Liver (tissue), 9 donors: ENCODE data around the gene UFC1. TPM values are rescaled to one million over a fixed set of nuclear protein-coding genes. Genes with fewer than 3 reads are reported as not detected.

Experiments
- DNase-seq: peaks from one replicate; pipeline ENCODE4 v3.0.0-alpha.2; 2017; ENCODE audit warnings: low spot score
- H3K27ac ChIP-seq, 2 donors: one replicate each; pipeline ENCODE4 v1.7.0; 2013; ENCODE audit warnings: inconsistent platforms in 2 of 2, low read length in 2 of 2, control low read depth in 1 of 2, low read depth in 1 of 2, mild to moderate bottlenecking in 1 of 2
- H3K27me3 ChIP-seq, 4 donors: one replicate each; pipeline versions ENCODE4 v1.6.1 to v1.7.0; 2013; ENCODE audit warnings: low read length in 3 of 4, inconsistent platforms in 1 of 4, mild to moderate bottlenecking in 1 of 4, moderate library complexity in 1 of 4; ENCODE audit not compliant: control insufficient read depth in 4 of 4, insufficient read depth in 4 of 4
- H3K36me3 ChIP-seq, 4 donors: one replicate each; pipeline versions ENCODE4 v1.6.1 to v1.7.0; 2013; ENCODE audit warnings: low read length in 3 of 4, mild to moderate bottlenecking in 3 of 4, low read depth in 1 of 4, moderate library complexity in 1 of 4; ENCODE audit not compliant: control insufficient read depth in 4 of 4, insufficient read depth in 3 of 4
- H3K4me1 ChIP-seq, 4 donors: one replicate each; pipeline versions ENCODE4 v1.6.1 to v1.7.0; 2013; ENCODE audit warnings: low read length in 3 of 4, mild to moderate bottlenecking in 3 of 4, moderate library complexity in 1 of 4; ENCODE audit not compliant: control insufficient read depth in 4 of 4, insufficient read depth in 4 of 4
- H3K4me3 ChIP-seq, 3 donors: one replicate each; pipeline versions ENCODE4 v1.6.1 to v1.7.0; 2013; ENCODE audit warnings: low read length in 3 of 3, control low read depth in 1 of 3, low read depth in 1 of 3, mild to moderate bottlenecking in 1 of 3
- H3K9ac ChIP-seq, 2 donors: one replicate each; pipeline ENCODE4 v1.7.0; 2013; ENCODE audit warnings: low read length in 2 of 2, mild to moderate bottlenecking in 2 of 2, moderate library complexity in 2 of 2, control low read depth in 1 of 2, low read depth in 1 of 2
- H3K9me3 ChIP-seq, 4 donors: one replicate each; pipeline versions ENCODE4 v1.6.1 to v1.7.0; 2013; ENCODE audit warnings: low read length in 3 of 4; ENCODE audit not compliant: control insufficient read depth in 4 of 4
- FOXA1 ChIP-seq: IDR thresholded peaks from 2 replicates; pipeline ENCODE4 v1.6.1; 2016; ENCODE audit warnings: antibody characterized with exemption
- FOXA2 ChIP-seq: IDR thresholded peaks from 2 replicates; pipeline ENCODE4 v1.6.1; 2016; ENCODE audit warnings: antibody characterized with exemption
- GABPA ChIP-seq, 2 donors: IDR thresholded peaks in 1 of 2; conservative IDR thresholded peaks in 1 of 2; 2 replicates each; pipeline ENCODE4 v1.6.1; 2016; ENCODE audit warnings: antibody characterized with exemption in 2 of 2, mild to moderate bottlenecking in 1 of 2, moderate library complexity in 1 of 2
- HNF4A ChIP-seq, 2 donors: conservative IDR thresholded peaks; 2 replicates each; pipeline ENCODE4 v1.6.1; 2016; ENCODE audit warnings: antibody characterized with exemption in 2 of 2, mild to moderate bottlenecking in 2 of 2
- JUND ChIP-seq, 2 donors: IDR thresholded peaks; 2 replicates each; pipeline ENCODE4 v1.6.1; 2016; ENCODE audit warnings: antibody characterized with exemption in 2 of 2
- MAX ChIP-seq: IDR thresholded peaks from 2 replicates; pipeline ENCODE4 v1.6.1; 2016; ENCODE audit warnings: antibody characterized with exemption
- NR2F2 ChIP-seq: IDR thresholded peaks from 2 replicates; pipeline ENCODE4 v1.6.1; 2016; ENCODE audit warnings: antibody characterized with exemption
- RAD21 ChIP-seq, 2 donors: IDR thresholded peaks; 2 replicates each; pipeline ENCODE4 v1.6.1; 2016; ENCODE audit warnings: antibody characterized with exemption in 2 of 2, mild to moderate bottlenecking in 2 of 2
- RXRA ChIP-seq, 2 donors: IDR thresholded peaks; 2 replicates each; pipeline ENCODE4 v1.6.1; 2017 to 2018; ENCODE audit warnings: antibody characterized with exemption in 2 of 2, mild to moderate bottlenecking in 1 of 2
- SP1 ChIP-seq: IDR thresholded peaks from 2 replicates; pipeline ENCODE4 v1.6.1; 2018; ENCODE audit warnings: antibody characterized with exemption, mild to moderate bottlenecking
- TAF1 ChIP-seq: conservative IDR thresholded peaks from 2 replicates; pipeline ENCODE4 v1.6.1; 2016; ENCODE audit warnings: antibody characterized with exemption, mild to moderate bottlenecking
- YY1 ChIP-seq: IDR thresholded peaks from 2 replicates; pipeline ENCODE4 v1.6.1; 2016; ENCODE audit warnings: antibody characterized with exemption, mild to moderate bottlenecking
- WGBS: extraction: QIAGEN DNeasy Blood & Tissue Kit; methylation state at CpG from one replicate; pipeline ENCODE4 v1.1.7; 2013; 5-methylcytosine and 5-hydroxymethylcytosine counted together
- polyA plus RNA-seq, 2 donors: library from polyadenylated mRNA; stranded (reverse) in 1 of 2; unstranded in 1 of 2; fragments of 200-250 nt in 1 of 2; fragments of >200 nt in 1 of 2; fragmentation: Nextera tagmentation in 1 of 2; extraction: Ambion mirVana in 1 of 2; gene quantifications; one replicate each; pipeline versions ENCODE4 v1.2.1 to v1.2.3, GENCODE V29; 2013 to 2015
- total RNA-seq, 2 donors: library from RNA; depleted of rRNA; stranded (reverse); fragments of >200 nt; gene quantifications; one replicate each; pipeline ENCODE4 v1.2.3, GENCODE V29; 2014
- TF ChIP-seq, protein P1 (sequence below): IDR thresholded peaks from 2 replicates; pipeline ENCODE4 v1.6.1; 2016; ENCODE audit warnings: antibody characterized with exemption, mild to moderate bottlenecking
- TF ChIP-seq, protein P2 (sequence below): fragments of 150-350 bp; IDR thresholded peaks from 2 replicates; pipeline ENCODE4 v1.5.1; 2017; ENCODE audit warnings: improper control_type of control experiment, low read depth, low read length; ENCODE audit not compliant: missing input control
- donor health status: healthy.
- donor health status: healthy.
- donor health status: healthy.
- donor health status: healthy.
- donor health status: healthy.

Gene UFC1
- total and polyA plus RNA-seq, 4 donors: 34.2 to 47.5 (median 43.3) TPM

DNA sequence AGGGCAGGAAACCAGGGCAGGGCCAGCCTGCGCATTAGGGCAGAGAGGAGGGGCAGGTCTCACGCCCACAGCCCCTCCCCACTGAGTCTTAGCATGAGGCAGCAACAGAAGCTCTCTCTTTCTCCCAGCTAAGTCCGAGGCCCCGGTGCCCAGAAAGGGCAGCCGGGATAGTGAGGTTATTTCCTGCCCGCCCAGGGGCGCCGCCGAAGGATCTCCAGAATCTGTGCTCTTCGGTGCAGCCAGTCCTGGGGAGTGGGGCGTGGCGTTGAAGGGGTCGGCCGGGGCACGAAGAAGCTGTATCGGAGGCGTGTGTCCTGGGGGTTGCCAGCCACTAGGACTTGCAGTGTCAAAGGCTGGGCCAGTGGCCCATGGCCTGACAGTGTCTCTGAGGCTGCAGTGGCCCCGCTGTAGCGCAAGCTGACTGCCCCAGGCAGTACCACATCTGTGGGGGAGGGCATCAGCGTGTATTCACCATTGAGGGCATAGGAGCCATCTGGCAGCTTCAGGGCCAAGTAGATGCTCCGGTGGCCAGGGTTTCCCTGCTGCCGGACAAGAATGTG is 37.3 kb downstream of the UFC1 start:
- TF ChIP-seq NR2F2 (no peak), JUND (IDR thresholded peaks at IDR 0.05) (no peak), SP1 (no peak), RAD21 (IDR thresholded peaks at IDR 0.05) (no peak), MAX (no peak), RXRA (IDR thresholded peaks at IDR 0.05) (no peak), HNF4A (conservative IDR thresholded peaks at IDR 0.05) (no peak), GABPA (IDR thresholded peaks at IDR 0.05 in 1 of 2, conservative IDR thresholded peaks at IDR 0.05 in 1 of 2) (no peak), FOXA1 (no peak)
- TF ChIP-seq, protein P1, sequence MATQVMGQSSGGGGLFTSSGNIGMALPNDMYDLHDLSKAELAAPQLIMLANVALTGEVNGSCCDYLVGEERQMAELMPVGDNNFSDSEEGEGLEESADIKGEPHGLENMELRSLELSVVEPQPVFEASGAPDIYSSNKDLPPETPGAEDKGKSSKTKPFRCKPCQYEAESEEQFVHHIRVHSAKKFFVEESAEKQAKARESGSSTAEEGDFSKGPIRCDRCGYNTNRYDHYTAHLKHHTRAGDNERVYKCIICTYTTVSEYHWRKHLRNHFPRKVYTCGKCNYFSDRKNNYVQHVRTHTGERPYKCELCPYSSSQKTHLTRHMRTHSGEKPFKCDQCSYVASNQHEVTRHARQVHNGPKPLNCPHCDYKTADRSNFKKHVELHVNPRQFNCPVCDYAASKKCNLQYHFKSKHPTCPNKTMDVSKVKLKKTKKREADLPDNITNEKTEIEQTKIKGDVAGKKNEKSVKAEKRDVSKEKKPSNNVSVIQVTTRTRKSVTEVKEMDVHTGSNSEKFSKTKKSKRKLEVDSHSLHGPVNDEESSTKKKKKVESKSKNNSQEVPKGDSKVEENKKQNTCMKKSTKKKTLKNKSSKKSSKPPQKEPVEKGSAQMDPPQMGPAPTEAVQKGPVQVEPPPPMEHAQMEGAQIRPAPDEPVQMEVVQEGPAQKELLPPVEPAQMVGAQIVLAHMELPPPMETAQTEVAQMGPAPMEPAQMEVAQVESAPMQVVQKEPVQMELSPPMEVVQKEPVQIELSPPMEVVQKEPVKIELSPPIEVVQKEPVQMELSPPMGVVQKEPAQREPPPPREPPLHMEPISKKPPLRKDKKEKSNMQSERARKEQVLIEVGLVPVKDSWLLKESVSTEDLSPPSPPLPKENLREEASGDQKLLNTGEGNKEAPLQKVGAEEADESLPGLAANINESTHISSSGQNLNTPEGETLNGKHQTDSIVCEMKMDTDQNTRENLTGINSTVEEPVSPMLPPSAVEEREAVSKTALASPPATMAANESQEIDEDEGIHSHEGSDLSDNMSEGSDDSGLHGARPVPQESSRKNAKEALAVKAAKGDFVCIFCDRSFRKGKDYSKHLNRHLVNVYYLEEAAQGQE: no peak
- H3K4me1 ChIP-seq: peaks cover 9 to 32% (median 19%) of the 10 kb centered on the region in 4 donors
- no peak overlapping the region for H3K9ac ChIP-seq
- no peak overlapping the region for H3K27ac ChIP-seq
- H3K9me3 ChIP-seq: no peaks in the 10 kb centered on the region
- H3K27me3 ChIP-seq: no peaks in the 10 kb centered on the region
- no peak for DNase-seq
- WGBS: 79% methylated on average over 22 of the region's 22 CpGs
- H3K36me3 ChIP-seq: peaks cover 0 to 5% (median under 1%) of the 10 kb centered on the region in 4 donors
- H3K4me3 ChIP-seq: no peak overlapping the region

- TF ChIP-seq JUND (IDR thresholded peaks at IDR 0.05) (no peak), FOXA1 (no peak), TAF1 (no peak), FOXA2 (no peak), YY1 (no peak), RAD21 (IDR thresholded peaks at IDR 0.05) (no peak), MAX (no peak)
- TF ChIP-seq, protein P2, sequence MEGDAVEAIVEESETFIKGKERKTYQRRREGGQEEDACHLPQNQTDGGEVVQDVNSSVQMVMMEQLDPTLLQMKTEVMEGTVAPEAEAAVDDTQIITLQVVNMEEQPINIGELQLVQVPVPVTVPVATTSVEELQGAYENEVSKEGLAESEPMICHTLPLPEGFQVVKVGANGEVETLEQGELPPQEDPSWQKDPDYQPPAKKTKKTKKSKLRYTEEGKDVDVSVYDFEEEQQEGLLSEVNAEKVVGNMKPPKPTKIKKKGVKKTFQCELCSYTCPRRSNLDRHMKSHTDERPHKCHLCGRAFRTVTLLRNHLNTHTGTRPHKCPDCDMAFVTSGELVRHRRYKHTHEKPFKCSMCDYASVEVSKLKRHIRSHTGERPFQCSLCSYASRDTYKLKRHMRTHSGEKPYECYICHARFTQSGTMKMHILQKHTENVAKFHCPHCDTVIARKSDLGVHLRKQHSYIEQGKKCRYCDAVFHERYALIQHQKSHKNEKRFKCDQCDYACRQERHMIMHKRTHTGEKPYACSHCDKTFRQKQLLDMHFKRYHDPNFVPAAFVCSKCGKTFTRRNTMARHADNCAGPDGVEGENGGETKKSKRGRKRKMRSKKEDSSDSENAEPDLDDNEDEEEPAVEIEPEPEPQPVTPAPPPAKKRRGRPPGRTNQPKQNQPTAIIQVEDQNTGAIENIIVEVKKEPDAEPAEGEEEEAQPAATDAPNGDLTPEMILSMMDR: no peak
- no peak for DNase-seq
- Histone ChIP-seq H3K9ac (no peak overlapping the region), H3K4me3 (no peak overlapping the region), H3K27me3 (no peaks in the 10 kb centered on the region), H3K4me1 (peaks cover 9 to 30% (median 18%) of the 10 kb centered on the region in 4 donors), H3K36me3 (peaks cover 0 to 5% (median under 1%) of the 10 kb centered on the region in 4 donors), H3K27ac (no peak overlapping the region), H3K9me3 (no peaks in the 10 kb centered on the region)
- WGBS: 75% methylated on average over 8 of the region's 8 CpGs
Measured at GRCh38 chr1:161191971-161192370, 38.2 kb downstream of the UFC1 start.
